Activated naive CD8-positive, alpha-beta T cell (primary cell): ENCODE measurements around the gene ATP9B.
A peak's percentile ranks its signal among the peaks of the same experiment; 100 is the strongest.
"Not testable (repeated sequence)": the region's sequence is repeated elsewhere in the genome, so short reads cannot be mapped to it uniquely, and the experiment has no call there.

Experiments
- H3K27ac Mint-ChIP-seq: one replicate; pipeline ENCODE4 v1.8.0; 2021; ENCODE audit warnings: mixed read lengths
- H3K27me3 Mint-ChIP-seq: one replicate; pipeline ENCODE4 v1.8.0; 2021; ENCODE audit warnings: mixed read lengths
- H3K36me3 Mint-ChIP-seq: one replicate; pipeline ENCODE4 v1.8.0; 2021; ENCODE audit warnings: mixed read lengths
- H3K4me1 Mint-ChIP-seq: one replicate; pipeline ENCODE4 v1.8.0; 2021; ENCODE audit warnings: low read depth, mixed read lengths
- H3K4me3 Mint-ChIP-seq: one replicate; pipeline ENCODE4 v1.8.0; 2021; ENCODE audit warnings: mild to moderate bottlenecking, mixed read lengths
- H3K9me3 Mint-ChIP-seq: one replicate; pipeline ENCODE4 v1.8.0; 2021; ENCODE audit warnings: low read depth, mixed read lengths

ATP9B gene

DNA sequence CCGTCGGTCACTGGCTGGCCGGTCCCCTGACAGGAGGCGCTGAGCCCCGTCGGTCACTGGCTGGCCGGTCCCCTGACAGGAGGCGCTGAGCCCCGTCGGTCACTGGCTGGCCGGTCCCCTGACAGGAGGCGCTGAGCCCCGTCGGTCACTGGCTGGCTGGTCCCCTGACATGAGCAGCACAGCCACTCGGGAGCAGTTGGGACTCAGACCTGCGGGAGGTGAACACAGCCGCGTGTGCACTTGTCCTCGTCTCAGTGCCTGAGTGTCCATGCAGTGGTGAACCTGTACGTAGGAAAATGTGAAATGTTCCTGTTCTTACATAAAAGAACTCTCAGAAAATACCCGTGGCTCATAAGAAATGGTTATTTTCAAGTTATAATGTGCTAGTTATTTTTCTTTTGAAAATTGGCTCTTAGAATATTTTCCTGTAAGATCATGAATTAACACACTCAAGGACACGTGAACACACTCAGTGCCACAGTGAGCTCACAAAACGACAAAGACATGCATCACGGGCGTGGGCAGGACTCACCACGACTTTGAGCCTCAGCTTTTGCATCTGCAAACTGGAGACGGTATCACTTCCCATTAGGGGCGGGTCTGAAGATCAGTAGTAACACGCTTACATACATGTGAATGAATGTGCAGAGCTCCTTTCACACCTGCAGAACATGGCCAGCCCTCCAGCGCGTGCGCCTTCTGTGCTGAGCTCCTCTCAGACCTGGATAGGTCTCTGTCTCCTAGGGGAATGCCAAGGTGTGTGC, 305.4 kb downstream of the ATP9B start:
- H3K36me3 Mint-ChIP-seq = peaks cover 6% of the 10 kb centered on the region
- H3K27me3 Mint-ChIP-seq = no peaks in the 10 kb centered on the region
- H3K4me1 Mint-ChIP-seq = peaks cover 23% of the 10 kb centered on the region
- H3K4me3 Mint-ChIP-seq = no peak overlapping the region
- H3K27ac Mint-ChIP-seq = peak overlapping the region; percentile 54
- no peaks in the 10 kb centered on the region for H3K9me3 Mint-ChIP-seq

DNA sequence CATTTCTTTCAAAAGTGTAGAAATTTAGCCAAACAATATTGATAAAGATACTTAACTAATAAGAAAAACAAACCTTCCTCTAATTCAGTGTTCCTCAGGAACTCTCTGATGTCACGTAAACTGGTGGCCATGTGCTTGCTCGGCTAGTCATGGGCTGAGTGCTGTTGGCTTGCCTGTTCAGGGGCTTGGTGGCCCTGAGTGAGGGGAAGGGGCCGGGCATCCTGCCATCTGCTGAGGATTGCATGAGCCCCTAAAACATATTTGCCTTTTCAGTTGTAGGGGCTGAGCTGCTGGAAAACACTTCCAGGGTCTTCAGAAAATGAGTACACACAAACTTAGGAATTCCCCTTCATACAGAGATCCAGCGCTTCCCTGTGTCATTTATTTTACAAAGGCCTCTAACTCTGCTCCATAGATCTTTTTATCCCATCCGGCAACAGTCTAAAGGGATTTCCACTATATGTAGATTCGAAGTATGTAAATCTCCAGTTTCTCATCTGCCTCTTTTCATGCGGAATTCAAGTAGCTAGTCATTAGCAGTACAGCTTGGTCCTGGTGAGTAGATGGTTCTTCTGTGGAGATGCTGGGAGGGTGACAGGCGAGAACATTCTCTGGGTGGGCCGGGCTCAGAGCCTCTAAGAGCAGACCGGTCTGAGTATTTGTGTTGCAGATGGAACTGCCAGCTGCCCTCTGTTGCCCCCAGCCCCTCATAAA, 306.4 kb downstream of the ATP9B start:
- peak overlapping the region; percentile 58 for H3K27ac Mint-ChIP-seq

DNA sequence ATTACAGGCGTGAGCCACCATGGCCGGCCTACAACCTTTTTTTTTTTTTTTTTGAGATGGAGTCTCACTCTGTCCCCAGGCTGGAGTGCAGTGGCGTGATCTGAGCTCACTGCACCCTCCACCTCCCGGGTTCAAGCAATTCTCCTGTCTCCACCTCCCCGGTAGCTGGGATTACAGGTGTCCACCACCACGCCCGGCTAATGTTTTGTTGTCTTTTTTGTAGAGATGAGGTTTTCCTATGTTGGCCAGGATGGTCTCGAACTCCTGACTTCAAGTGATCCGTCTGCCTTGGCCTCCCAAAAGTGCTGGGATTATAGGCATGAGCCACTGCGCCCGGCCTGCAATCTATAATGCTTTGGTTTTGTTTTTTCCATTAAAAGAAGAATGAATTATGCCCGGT, 307.5 kb downstream of the ATP9B start:
- H3K9me3 Mint-ChIP-seq, H3K4me3 Mint-ChIP-seq, H3K4me1 Mint-ChIP-seq, H3K27me3 Mint-ChIP-seq, H3K27ac Mint-ChIP-seq, H3K36me3 Mint-ChIP-seq: not testable (repeated sequence)

More for the DNA sequence above, 306.4 kb downstream of the ATP9B start:
- Mint-ChIP-seq H3K4me1 (peaks cover 17% of the 10 kb centered on the region), H3K27me3 (no peaks in the 10 kb centered on the region), H3K4me3 (no peak overlapping the region), H3K36me3 (peaks cover 6% of the 10 kb centered on the region), H3K9me3 (no peaks in the 10 kb centered on the region)

DNA sequence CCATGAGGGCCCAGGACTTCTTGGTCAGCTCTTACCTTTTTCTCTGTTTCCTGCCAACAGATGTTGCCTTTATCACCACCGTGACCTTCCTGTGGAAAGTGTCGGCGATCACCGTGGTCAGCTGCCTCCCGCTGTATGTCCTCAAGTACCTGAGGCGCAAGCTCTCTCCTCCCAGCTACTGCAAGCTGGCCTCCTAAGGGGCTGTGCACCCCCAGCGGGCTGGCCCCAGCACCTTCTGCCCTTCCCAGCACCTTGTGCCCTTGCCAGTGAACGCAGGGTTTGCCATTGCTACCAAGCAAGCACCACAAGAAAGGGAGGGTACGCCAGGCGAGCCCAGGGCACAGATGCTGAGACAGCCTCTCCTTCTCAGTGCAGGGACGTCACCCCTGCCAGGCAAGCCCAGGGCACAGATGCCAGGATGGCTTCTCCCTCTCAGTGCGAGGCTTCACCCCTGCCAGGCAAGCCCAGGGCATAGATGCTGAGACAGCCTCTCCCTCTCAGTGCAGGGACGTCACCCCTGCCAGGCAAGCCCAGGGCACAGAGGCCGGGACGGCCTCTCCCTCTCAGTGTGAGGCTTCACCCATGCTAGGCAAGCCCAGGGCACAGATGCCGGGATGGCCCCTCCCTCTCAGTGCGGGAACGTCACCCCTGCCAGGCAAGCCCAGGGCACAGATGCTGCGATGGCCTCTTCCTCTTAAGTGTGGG, 308.1 kb downstream of the ATP9B start:
- H3K4me3 Mint-ChIP-seq = no peak overlapping the region
- no peaks in the 10 kb centered on the region for H3K27me3 Mint-ChIP-seq
- peaks cover 7% of the 10 kb centered on the region for H3K4me1 Mint-ChIP-seq
- H3K36me3 Mint-ChIP-seq = peaks cover 6% of the 10 kb centered on the region
- no peak overlapping the region for H3K27ac Mint-ChIP-seq
- H3K9me3 Mint-ChIP-seq = no peaks in the 10 kb centered on the region

DNA sequence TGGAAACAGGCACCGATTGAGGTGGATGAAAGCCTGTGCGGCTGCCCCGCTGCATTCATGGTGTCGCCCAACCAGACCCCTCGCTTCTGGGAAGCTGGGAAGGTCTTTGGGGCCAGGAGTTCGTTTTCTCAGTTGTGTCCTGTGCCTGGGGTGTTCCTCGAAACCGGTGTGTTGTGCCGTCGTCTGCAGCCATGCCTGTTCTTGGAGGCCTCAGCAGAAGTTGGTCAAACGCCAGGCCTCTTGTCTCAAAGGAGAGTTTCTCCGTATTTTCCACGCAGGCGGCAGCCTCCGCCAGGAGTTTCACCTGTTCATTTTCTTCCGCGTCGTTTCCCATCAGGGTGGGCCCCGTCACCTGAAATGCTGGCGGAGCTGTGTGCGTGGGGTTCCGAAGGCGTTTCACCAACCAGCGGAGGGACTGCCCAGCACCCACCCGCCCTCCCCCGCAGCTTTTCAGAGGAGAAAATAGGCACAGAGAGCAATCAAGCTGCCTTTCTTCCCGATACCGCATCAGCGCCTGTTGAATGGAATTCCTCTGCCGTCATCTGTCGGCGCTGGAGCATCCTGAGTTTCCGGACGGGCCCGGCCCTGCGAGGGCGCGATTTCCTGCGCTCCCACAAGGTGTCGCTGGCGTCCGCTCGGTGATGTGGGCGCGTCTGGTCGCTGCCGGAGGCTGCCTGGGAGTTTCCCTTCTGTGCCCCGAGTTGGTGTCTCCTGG, 309.5 kb downstream of the ATP9B start:
- Mint-ChIP-seq H3K4me3 (no peak overlapping the region), H3K27ac (no peak overlapping the region)

DNA sequence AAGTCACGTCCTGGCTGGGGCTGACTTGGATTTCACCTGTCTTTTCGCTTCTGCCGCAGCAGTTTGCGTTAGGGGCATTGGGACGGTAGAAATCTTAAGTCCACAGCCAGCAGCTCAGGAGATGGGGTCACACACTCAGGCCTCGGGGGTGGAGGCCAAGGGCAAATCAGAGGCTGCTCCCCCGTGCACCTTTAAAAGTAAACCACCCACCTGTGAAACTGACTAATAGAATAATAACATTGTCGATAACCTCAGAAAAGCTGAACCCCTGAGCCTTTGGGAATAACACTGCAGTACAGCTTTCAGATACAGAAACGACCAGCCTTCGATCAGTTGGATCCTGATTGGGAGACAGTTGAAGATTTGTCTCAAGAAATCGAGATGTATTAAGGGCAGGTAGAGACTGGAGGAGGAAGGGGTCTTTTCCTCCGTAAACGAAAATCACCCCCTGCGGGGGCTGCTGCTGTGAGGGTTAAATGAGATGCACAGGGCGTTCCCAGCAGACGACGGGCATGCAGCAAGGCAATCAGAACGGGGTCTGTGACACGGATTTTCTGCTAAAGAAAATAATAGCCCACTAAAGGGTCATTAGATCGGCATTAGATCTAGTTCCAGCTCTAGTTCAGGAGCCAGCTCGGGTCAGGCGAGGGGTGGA, 310.2 kb downstream of the ATP9B start:
- no peak overlapping the region for H3K4me3 Mint-ChIP-seq
- no peak overlapping the region for H3K27ac Mint-ChIP-seq
- H3K27me3 Mint-ChIP-seq = no peaks in the 10 kb centered on the region
- H3K9me3 Mint-ChIP-seq = no peaks in the 10 kb centered on the region
- H3K36me3 Mint-ChIP-seq = peaks cover 6% of the 10 kb centered on the region
- H3K4me1 Mint-ChIP-seq = peaks cover 7% of the 10 kb centered on the region

More for the DNA sequence above, 309.5 kb downstream of the ATP9B start:
- no peaks in the 10 kb centered on the region for H3K9me3 Mint-ChIP-seq
- H3K36me3 Mint-ChIP-seq = peaks cover 6% of the 10 kb centered on the region
- H3K27me3 Mint-ChIP-seq = no peaks in the 10 kb centered on the region
- peaks cover 7% of the 10 kb centered on the region for H3K4me1 Mint-ChIP-seq

DNA sequence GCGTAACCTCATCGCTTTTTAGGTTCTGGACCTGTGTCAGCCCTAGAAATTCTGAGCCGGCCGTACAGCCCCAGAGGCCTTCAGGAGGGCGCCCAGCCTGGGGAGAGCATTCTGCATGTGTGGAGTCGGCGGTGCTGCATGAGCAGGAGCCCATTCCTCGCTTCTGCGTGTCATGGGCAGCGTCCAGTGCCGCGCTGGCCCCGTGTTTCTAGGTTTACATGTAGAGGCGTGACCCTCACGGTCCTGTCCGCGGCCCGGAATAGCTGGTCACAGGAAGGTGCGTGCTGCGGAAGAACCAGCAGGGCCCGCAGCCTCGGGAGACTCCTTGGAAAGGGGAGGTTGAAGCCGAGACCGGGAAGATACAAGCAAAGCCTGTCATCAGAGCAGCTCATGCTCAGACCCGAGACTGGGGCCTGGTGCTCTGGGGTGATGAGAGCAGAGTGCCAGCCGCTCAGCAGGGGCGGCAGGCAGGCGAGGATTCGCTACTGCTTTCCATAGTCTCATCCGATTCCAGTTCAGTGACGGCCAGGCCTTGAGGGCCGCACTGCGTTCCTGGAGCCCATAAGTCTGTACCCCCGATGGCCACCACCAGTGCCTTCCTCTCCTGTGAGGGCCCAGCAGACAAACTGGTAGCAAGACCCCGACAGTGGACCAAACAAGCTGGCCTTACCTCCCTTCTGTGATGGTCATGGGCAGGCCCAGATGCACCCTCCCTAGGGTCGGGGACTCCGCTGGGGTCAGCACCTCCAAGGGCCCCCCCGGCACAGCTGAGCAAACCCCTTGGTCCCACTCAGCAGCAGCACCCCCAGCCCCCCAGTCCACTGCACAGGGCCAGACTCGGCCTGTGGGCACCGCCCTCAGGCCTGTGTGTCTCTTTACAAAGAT, 311.0 kb downstream of the ATP9B start:
- H3K36me3 Mint-ChIP-seq = peaks cover 6% of the 10 kb centered on the region
- H3K27ac Mint-ChIP-seq = no peak overlapping the region
- no peaks in the 10 kb centered on the region for H3K27me3 Mint-ChIP-seq
- no peaks in the 10 kb centered on the region for H3K9me3 Mint-ChIP-seq
- H3K4me3 Mint-ChIP-seq = no peak overlapping the region
- peaks cover 7% of the 10 kb centered on the region for H3K4me1 Mint-ChIP-seq

DNA sequence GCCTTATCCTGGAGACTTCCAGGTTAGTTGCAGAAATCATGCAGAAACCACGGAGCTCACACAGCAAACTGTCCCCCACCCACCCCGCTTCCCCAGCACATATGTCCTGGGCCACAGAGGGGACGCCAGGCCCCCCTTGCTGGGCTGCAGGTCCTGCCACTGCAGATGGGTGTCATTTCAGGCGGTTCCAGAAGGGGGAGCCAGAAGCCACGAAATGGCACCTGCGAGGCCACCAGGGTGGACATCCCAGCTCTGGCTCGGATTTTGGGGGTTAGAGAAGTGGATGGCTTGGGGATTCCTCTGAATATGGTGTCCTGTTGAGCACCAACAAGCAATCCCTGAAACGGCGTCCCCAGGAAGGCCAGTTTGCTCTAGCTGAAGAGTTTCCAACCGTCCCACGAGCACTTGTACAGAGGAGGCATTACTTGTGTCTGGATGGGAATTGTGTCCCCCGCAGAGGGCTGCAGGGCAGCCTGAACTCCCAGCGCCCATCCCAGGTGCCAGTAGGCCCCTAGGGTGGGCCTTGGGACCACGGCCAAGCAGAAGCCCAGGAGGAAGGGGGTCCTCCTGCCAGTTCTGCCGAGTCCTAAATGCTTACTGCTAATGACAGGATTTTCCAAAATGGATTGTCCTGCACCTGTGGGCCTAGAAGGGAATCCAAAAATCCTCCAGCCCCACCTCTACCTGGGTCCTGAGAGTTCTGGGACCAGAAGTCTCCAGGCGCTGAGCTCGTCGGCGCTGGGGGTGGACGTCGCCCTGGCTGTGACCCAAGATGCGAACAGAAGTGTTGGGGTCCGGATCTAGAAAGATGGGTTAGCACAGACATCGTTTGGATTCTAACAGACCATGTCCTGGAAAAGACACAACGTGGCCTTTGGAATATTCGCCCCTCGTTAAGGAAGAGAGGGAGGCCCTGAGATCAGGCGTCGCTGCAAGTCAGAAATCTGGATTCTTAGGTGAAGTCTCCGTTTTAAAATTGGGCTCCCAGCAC, 311.9 kb downstream of the ATP9B start:
- H3K9me3 Mint-ChIP-seq = no peaks in the 10 kb centered on the region
- H3K27ac Mint-ChIP-seq = no peak overlapping the region
- H3K36me3 Mint-ChIP-seq = peaks cover 4% of the 10 kb centered on the region
- no peak overlapping the region for H3K4me3 Mint-ChIP-seq
- H3K4me1 Mint-ChIP-seq = peaks cover 7% of the 10 kb centered on the region
- H3K27me3 Mint-ChIP-seq = no peaks in the 10 kb centered on the region

DNA sequence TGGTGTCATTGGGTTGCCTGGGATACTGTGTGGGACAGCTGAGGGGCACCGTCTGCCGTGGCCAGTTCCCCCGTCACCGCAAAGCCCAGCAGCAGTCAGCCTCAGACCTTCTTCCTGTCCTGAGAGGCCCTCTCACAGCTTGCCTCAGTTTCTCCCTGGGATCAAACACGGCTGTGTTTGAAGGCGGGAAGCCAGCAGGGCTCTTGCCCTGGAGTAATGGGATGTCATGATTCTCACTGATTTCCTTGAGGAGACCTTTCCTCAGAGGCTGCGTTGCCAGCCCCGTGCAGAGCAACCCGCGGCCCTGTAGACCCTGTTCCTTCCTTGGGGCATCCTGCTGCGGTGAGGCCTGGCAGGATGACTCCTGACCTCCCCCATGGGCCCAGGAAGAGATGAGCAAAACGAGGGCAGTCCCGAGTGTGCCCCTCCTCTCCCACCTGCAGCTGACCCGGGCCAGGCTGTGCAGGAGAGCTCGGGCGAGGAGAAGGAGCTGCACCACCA, 312.7 kb downstream of the ATP9B start:
- H3K36me3 Mint-ChIP-seq = peaks cover 4% of the 10 kb centered on the region
- no peak overlapping the region for H3K27ac Mint-ChIP-seq
- H3K4me3 Mint-ChIP-seq = no peak overlapping the region
- no peaks in the 10 kb centered on the region for H3K9me3 Mint-ChIP-seq
- H3K4me1 Mint-ChIP-seq = peaks cover 7% of the 10 kb centered on the region
- no peaks in the 10 kb centered on the region for H3K27me3 Mint-ChIP-seq

DNA sequence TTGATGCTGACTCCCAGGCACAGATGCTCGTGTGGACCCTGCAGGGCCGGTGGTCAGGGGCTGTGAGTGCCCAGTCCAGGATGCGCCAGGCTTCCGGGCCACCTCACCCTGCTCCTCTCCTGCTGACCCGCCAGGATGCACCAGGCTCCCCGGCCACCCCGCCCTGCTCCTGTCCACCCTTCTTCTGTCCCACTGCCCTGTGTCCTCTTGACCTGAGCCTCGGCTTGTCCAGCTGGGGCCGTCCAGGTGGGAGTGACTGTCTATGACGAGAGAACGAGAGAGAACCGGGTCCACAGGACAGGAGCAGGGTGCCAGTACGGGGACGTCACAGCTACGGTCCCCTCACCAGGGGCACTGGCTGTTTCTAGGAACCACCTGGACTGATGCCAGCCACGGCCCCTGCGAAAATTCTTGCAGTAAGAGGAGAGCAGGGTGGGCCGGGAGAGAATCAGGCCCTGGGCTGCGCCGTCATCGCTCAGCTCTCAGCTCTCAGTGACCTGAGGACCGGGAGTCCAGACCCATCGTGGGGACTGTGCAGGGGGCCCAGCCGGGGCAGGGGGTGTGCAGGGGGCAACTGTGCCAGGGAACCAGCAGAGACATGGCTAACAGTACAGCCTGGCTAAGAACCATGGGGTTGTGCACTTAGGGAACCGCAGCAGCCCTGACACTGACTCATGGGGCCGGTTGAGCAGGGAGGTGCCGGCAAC, 313.6 kb downstream of the ATP9B start:
- peaks cover 12% of the 10 kb centered on the region for H3K4me1 Mint-ChIP-seq
- H3K36me3 Mint-ChIP-seq = peaks cover 4% of the 10 kb centered on the region
- no peak overlapping the region for H3K27ac Mint-ChIP-seq
- no peaks in the 10 kb centered on the region for H3K27me3 Mint-ChIP-seq
- H3K9me3 Mint-ChIP-seq = no peaks in the 10 kb centered on the region
- H3K4me3 Mint-ChIP-seq = no peak overlapping the region

DNA sequence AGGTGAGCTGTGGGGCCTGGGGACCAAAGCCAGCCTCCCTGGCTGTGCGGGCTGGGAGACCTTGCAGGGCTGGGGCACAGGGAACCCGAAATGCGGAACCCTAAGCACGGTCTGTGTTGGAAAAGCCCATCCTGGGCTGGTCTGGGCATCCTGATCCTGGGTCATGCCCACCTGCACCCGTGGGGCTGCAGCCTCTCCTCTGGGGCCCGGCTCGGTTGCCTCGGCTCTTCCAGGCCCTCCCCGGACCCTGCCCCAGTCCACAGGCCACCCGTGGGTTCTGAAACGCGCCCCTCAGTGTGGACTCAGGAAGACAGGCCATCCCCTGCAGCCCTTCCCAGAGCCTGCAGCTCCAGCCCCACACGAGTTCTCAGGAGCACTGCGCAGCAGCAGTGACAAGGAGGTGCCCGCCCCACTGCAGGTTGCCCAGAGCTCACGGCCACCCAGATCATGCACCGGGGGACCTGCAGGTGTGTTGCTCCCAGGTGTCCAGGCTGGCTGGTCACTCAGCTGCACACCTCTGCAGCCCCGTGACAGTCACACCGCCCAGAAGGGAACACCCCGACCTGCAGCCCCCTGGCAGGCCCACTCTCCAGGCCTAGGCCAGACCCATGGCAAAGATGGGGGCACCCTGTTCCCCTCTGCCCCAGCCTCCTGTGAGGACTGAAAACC, 314.3 kb downstream of the ATP9B start:
- Mint-ChIP-seq H3K27me3 (no peaks in the 10 kb centered on the region), H3K4me1 (peaks cover 19% of the 10 kb centered on the region), H3K9me3 (no peaks in the 10 kb centered on the region), H3K36me3 (no peaks in the 10 kb centered on the region), H3K4me3 (no peak overlapping the region), H3K27ac (no peak overlapping the region)
